H1 (cell line): Measurements from ENCODE around the gene MRPS27. TPM values are rescaled to one million over a fixed set of nuclear protein-coding genes. Genes with fewer than 3 reads are reported as not detected.

ENCODE experiments used
- CHD2 ChIP-seq: IDR thresholded peaks from 2 replicates; pipeline ENCODE4 v1.6.1; 2012; ENCODE audit warnings: low read length, improper control_type of control experiment
- CHD7 ChIP-seq: fragments of 300-600 bp; sonication (generic); IDR thresholded peaks from 2 replicates; pipeline ENCODE4 v1.7.1; 2012; ENCODE audit warnings: low read length, moderate library complexity, mild to moderate bottlenecking, inconsistent platforms; ENCODE audit not compliant: insufficient replicate concordance
- polyA plus RNA-seq, 7 experiments: library from polyadenylated mRNA; depleted of rRNA in 3 of 7; stranded (reverse) in 5 of 7; unstranded in 2 of 7; fragments of >200 nt in 5 of 7; fragments of 200-250 nt in 2 of 7; gene quantifications; 1 replicate in 5 of 7; 2 replicates in 1 of 7; 4 replicates in 1 of 7; pipeline versions ENCODE4 v1.2.1 to v1.2.3, GENCODE V29; 2011 to 2013; ENCODE audit warnings: missing spikeins in 2 of 7, mixed read lengths in 2 of 7
- total RNA-seq: library from RNA; stranded (reverse); fragmentation: NEBNext Ultra II Directional; extraction: Animal tissue kit (Norgen Biotek cat#: 25700); gene quantifications from 2 replicates; pipeline ENCODE4 v1.2.1, GENCODE V29; 2021

Gene MRPS27
- total and polyA plus RNA-seq, 2 of the 8 experiments (the other 6 are each of a cell fraction or from before 2014, with no cell fraction given) = 93.2 to 102 TPM

- TF ChIP-seq CHD7 (no peak), CHD2 (no peak)
Observed at GRCh38 chr5:72241346-72242003, 78.6 kb downstream of the MRPS27 start (continued).
